Measurements from ENCODE around the gene UCP2. TPM values are rescaled to one million over a fixed set of nuclear protein-coding genes. Genes with fewer than 3 reads are reported as not detected.

The UCP2 gene
- total and polyA plus RNA-seq, 10 of the 15 experiments (the other 5 are each of a cell fraction or from before 2014, with no cell fraction given), result 32.9 to 248 (median 154) TPM

DNA sequence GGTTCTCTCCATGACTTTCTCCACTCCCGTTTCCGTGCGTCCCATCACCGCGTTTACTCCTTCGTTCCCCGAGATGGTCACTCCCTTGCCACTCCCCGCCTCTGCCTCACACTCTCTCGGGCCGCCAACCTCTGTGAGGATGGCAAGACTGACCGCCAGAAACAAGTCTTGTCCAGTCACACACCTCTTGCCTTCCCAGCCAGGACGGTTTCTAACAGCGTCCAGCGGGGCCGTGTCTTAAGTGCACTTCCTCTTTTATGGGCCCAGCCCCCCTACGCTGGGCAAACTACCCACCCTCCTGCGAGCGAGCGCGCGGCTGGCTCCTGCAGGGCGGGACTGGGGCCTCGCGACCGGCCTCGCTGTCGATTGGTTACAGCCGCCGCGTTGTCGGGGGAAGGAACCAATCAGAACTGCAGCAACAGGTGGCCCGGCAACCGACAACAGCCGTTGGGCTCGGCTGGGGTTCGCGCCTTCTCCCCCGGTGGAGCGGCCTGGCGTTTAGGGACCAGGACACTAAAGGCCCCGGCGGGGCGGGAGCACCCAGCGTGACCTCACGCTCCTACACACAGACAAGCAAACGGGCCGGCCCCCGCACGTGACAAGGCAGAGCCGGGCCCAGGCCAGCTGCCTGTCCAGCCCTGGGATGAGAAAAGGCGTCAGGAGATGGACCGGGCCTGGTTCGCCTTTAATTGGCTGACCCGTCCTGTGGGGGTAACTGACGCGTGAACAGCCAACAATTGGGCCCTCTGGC, 522 bp upstream of the UCP2 start (continued):
- TF ChIP-seq ZBTB40 (IDR thresholded peaks at IDR 0.05; ENCODE audit: borderline replicate concordance), result peak; percentile 40; the same call in 1 of the 2 replicates
- peak; percentile 98 for TF ChIP-seq SMARCA5 (IDR thresholded peaks at IDR 0.05)
- TF ChIP-seq KLF5 (IDR thresholded peaks at IDR 0.05; ENCODE audit: partially characterized antibody), result peak; percentile 75
- peak; percentile 61; the same call in 1 of the 2 replicates for TF ChIP-seq TCF12 (IDR thresholded peaks at IDR 0.05; ENCODE audit: low read depth, low read length)
- TF ChIP-seq, protein P1, sequence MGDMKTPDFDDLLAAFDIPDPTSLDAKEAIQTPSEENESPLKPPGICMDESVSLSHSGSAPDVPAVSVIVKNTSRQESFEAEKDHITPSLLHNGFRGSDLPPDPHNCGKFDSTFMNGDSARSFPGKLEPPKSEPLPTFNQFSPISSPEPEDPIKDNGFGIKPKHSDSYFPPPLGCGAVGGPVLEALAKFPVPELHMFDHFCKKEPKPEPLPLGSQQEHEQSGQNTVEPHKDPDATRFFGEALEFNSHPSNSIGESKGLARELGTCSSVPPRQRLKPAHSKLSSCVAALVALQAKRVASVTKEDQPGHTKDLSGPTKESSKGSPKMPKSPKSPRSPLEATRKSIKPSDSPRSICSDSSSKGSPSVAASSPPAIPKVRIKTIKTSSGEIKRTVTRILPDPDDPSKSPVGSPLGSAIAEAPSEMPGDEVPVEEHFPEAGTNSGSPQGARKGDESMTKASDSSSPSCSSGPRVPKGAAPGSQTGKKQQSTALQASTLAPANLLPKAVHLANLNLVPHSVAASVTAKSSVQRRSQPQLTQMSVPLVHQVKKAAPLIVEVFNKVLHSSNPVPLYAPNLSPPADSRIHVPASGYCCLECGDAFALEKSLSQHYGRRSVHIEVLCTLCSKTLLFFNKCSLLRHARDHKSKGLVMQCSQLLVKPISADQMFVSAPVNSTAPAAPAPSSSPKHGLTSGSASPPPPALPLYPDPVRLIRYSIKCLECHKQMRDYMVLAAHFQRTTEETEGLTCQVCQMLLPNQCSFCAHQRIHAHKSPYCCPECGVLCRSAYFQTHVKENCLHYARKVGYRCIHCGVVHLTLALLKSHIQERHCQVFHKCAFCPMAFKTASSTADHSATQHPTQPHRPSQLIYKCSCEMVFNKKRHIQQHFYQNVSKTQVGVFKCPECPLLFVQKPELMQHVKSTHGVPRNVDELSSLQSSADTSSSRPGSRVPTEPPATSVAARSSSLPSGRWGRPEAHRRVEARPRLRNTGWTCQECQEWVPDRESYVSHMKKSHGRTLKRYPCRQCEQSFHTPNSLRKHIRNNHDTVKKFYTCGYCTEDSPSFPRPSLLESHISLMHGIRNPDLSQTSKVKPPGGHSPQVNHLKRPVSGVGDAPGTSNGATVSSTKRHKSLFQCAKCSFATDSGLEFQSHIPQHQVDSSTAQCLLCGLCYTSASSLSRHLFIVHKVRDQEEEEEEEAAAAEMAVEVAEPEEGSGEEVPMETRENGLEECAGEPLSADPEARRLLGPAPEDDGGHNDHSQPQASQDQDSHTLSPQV (IDR thresholded peaks at IDR 0.05), result no peak
- peak; percentile 79; the same call in 2 of the 3 replicates for TF ChIP-seq POU2F2 (IDR thresholded peaks at IDR 0.05; ENCODE audit: borderline replicate concordance, low read depth, low read length)
- 0 out of 2 replicates have a peak, but pooled peaks have one; percentile 45 for TF ChIP-seq NR2F1 (conservative IDR thresholded peaks at IDR 0.05)
- TF ChIP-seq SP1 (IDR thresholded peaks at IDR 0.05; ENCODE audit: low read depth, low read length), result peak; percentile 73
- peak; percentile 91 for TF ChIP-seq RB1 (IDR thresholded peaks at IDR 0.05; ENCODE audit: borderline replicate concordance)
- 0 out of 2 replicates have a peak, but pooled peaks have one; percentile 66 for TF ChIP-seq PML (IDR thresholded peaks at IDR 0.05; ENCODE audit: low read length)
- TF ChIP-seq BHLHE40 (IDR thresholded peaks at IDR 0.05; ENCODE audit: borderline replicate concordance in 1 of 2, low read depth in 2 of 2, low read length in 1 of 2), result peak; percentile 86 to 97
- no peak for TF ChIP-seq ZNF274 (IDR thresholded peaks at IDR 0.05; ENCODE audit: insufficient read depth, insufficient read length)
- TF ChIP-seq, protein P2, sequence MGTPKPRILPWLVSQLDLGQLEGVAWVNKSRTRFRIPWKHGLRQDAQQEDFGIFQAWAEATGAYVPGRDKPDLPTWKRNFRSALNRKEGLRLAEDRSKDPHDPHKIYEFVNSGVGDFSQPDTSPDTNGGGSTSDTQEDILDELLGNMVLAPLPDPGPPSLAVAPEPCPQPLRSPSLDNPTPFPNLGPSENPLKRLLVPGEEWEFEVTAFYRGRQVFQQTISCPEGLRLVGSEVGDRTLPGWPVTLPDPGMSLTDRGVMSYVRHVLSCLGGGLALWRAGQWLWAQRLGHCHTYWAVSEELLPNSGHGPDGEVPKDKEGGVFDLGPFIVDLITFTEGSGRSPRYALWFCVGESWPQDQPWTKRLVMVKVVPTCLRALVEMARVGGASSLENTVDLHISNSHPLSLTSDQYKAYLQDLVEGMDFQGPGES (IDR thresholded peaks at IDR 0.05), result peak; percentile 58; the same call in 1 of the 2 replicates
- TF ChIP-seq POLR2A (IDR thresholded peaks at IDR 0.05; ENCODE audit: low read depth, low read length), result peak; percentile 97
- no peak for TF ChIP-seq JUNB (IDR thresholded peaks at IDR 0.05)
- peak; percentile 65 for TF ChIP-seq MTA2 (IDR thresholded peaks at IDR 0.05; ENCODE audit: low read depth)
- TF ChIP-seq, protein P3, sequence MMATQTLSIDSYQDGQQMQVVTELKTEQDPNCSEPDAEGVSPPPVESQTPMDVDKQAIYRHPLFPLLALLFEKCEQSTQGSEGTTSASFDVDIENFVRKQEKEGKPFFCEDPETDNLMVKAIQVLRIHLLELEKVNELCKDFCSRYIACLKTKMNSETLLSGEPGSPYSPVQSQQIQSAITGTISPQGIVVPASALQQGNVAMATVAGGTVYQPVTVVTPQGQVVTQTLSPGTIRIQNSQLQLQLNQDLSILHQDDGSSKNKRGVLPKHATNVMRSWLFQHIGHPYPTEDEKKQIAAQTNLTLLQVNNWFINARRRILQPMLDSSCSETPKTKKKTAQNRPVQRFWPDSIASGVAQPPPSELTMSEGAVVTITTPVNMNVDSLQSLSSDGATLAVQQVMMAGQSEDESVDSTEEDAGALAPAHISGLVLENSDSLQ (IDR thresholded peaks at IDR 0.05), result peak; percentile 68; the same call in 1 of the 2 replicates
- TF ChIP-seq SIX5 (IDR thresholded peaks at IDR 0.05; ENCODE audit: low read depth, low read length, severe bottlenecking), result no peak
- peak; percentile 85 for TF ChIP-seq NFYB (IDR thresholded peaks at IDR 0.05; ENCODE audit: insufficient read depth, low read depth, low read length)
- no peak for TF ChIP-seq EGR1 (IDR thresholded peaks at IDR 0.05; ENCODE audit: borderline replicate concordance in 1 of 2, low read depth in 2 of 2, low read length in 2 of 2)

Data from GM12878 (cell line).